Fibroblast of skin of right quadriceps (primary cell): Measurements from ENCODE around the gene KLHL25.
A peak's percentile ranks its signal among the peaks of the same experiment; 100 is the strongest.
"Not testable (repeated sequence)": the region's sequence is repeated elsewhere in the genome, so short reads cannot be mapped to it uniquely, and the experiment has no call there.

Experiments used
- DNase-seq: peaks from one replicate; pipeline ENCODE4 v3.0.0-alpha.2; 2013

Gene KLHL25

GRCh38 chr15:85804481-85805170 lies 9.9 kb upstream of the KLHL25 start:
- DNase-seq: no peak

GRCh38 chr15:85802617-85803016 lies 7.9 kb upstream of the KLHL25 start:
- not testable (repeated sequence) for DNase-seq

- no peak for DNase-seq
These were observed 5.9 kb upstream of the KLHL25 start for GRCh38 chr15:85800478-85801123.

- DNase-seq: not testable (repeated sequence)
These were observed 1.6 kb upstream of the KLHL25 start for GRCh38 chr15:85796371-85796770.

GRCh38 chr15:85795337-85796305 lies 896 bp upstream of the KLHL25 start:
- DNase-seq: no peak

GRCh38 chr15:85793641-85794597 lies 806 bp downstream of the KLHL25 start:
- peak; percentile 42 for DNase-seq

GRCh38 chr15:85792912-85793590 lies 1.7 kb downstream of the KLHL25 start:
- no peak for DNase-seq

- DNase-seq: no peak
These were observed 2.5 kb downstream of the KLHL25 start for GRCh38 chr15:85792102-85792731.

GRCh38 chr15:85789496-85789875 lies 5.2 kb downstream of the KLHL25 start:
- no peak for DNase-seq

- DNase-seq: no peak
These were observed 5.8 kb downstream of the KLHL25 start for GRCh38 chr15:85788771-85789495.

- DNase-seq: no peak
These were observed 8.0 kb downstream of the KLHL25 start for GRCh38 chr15:85786781-85787114.

GRCh38 chr15:85785887-85786780 lies 8.6 kb downstream of the KLHL25 start:
- peak; percentile 46 for DNase-seq

GRCh38 chr15:85782064-85782463 lies 12.7 kb downstream of the KLHL25 start:
- no peak for DNase-seq

GRCh38 chr15:85781099-85781498 lies 13.6 kb downstream of the KLHL25 start:
- DNase-seq: no peak

GRCh38 chr15:85780225-85780985 lies 14.3 kb downstream of the KLHL25 start:
- no peak for DNase-seq

- DNase-seq: no peak
These were observed 15.5 kb downstream of the KLHL25 start for GRCh38 chr15:85779249-85779648.

GRCh38 chr15:85778107-85778776 lies 16.5 kb downstream of the KLHL25 start:
- no peak for DNase-seq
